Measurements from ENCODE around the gene GPATCH2.
"Not testable (repeated sequence)": the region's sequence is repeated elsewhere in the genome, so short reads cannot be mapped to it uniquely, and the experiment has no call there.

Gene GPATCH2

DNA sequence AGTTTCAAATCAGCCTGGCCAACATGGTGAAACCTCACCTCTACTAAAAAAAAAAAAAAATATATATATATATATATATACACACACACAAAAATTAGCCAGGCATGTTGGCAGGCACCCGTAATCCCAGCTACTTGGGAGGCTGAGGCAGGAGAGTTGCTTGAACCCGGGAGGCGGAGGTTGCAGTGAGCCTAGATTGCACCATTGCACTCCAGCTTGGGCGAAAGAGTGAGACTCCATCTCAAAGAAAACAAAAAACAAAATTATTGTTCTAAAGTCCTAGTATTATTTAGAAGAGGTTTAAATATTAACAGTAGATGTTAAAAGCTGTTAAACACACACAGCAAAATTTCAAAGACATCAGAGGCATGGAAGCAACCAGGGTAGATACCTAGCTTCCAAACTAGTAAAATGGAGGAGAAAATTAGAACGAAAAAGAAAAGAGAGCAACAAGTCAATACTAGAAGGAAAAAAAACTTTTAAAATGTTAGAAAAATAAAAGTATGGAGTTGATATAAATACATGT, 46.5 kb downstream of the GPATCH2 start:
- not testable (repeated sequence) for DNase-seq (ENCODE audit: low read depth in 3 of 3, low spot score in 1 of 3)

DNA sequence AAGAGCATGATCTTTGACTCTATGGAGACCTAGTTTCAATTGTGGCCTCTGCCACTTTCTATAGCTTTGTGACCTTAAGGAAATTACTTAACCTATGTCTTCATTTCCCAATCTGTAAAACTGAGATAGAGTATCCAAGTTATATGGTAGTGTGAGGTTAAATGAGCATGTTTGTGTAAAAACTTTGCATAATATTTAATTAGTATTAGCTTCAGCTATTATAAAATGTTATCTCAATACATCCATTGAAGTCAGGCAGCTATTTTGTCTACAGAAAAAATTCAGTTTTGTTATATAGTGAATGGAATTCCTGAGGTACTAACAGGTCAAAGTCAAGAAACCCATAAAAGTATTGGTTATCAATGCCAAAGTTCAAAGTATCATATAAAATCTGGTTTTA, 53.6 kb downstream of the GPATCH2 start:
- no peak for DNase-seq (ENCODE audit: low read depth in 3 of 3, low spot score in 1 of 3)

DNA sequence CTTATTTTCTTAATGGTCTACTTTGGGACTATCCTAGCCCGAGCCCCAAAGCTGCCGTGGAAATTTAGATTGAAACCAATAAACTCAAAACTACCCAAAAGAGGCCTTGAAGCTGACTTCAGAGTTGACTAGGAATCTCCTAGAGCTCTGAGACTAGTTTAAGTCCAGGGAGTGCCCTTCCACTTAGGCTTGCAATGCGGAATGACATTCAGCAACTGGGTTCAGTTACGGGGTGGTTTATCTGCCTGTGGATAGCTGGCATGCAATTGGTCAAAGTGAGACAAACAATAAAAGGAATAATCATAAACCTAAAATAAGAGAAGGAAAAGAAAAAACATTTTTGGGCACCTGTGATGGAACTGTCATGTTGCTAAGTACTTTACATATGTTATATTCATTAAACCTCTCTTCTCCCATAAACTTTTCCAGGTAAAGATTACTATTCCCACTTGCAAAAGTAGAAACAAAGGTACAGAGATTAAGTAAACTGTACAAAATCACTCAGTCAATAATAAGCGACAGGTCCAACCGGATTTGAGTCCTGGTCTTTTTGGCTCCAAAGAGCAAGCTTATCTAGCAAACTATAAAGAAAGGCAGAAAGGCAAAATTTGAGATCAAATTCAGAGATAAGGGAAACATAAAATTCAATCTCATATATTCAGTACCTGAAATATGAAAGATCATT, 56.5 kb downstream of the GPATCH2 start:
- DNase-seq (ENCODE audit: low read depth in 3 of 3, low spot score in 1 of 3), result no peak

- DNase-seq (ENCODE audit: low read depth in 3 of 3, low spot score in 1 of 3), result no peak
Measured at GRCh38 chr1:217569021-217569420, 61.9 kb downstream of the GPATCH2 start.

DNA sequence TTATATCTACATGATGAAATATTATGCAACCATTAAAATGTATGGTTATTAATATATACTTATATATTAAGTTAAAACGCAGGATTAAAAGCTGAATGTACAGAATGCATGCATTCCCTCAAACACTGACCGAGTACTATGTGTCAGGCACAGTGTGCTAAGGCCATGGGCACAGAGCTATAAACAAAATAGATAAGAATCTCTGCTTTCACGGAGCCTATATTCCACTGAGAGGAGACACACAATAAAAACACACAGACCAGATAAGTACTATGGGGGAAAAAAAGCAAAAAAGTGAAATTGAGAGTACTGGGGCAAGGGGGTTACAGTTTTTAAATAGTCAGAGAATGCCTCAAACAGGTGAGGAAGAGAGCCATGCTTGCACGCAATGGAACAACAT, 62.7 kb downstream of the GPATCH2 start:
- DNase-seq (ENCODE audit: low read depth in 3 of 3, low spot score in 1 of 3), result no peak

DNA sequence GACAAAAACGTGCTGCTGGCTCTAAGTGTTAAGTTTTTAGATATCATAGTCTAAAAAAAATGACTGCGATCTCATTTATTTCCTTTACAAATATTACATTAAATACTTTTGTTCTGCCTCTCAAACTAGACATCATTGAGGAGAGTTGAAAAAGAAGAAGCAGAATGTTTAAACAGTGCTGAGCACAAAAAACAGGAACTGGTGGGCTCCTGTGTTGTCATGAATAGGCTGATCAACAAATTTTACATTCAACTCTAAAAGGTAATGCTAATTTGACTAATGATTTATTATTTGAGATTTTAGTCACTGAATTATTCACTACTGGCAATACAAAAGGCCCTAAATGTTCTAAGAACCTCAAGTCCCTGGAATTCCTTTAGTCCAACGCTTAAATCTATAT, 66.1 kb downstream of the GPATCH2 start:
- DNase-seq (ENCODE audit: low read depth in 3 of 3, low spot score in 1 of 3), result no peak

- no peak for DNase-seq (ENCODE audit: low read depth in 3 of 3, low spot score in 1 of 3)
Measured at GRCh38 chr1:217564207-217564606, 66.7 kb downstream of the GPATCH2 start.

GRCh38 chr1:217563179-217563578, 67.7 kb downstream of the GPATCH2 start:
- DNase-seq (ENCODE audit: low read depth in 3 of 3, low spot score in 1 of 3), result no peak

DNA sequence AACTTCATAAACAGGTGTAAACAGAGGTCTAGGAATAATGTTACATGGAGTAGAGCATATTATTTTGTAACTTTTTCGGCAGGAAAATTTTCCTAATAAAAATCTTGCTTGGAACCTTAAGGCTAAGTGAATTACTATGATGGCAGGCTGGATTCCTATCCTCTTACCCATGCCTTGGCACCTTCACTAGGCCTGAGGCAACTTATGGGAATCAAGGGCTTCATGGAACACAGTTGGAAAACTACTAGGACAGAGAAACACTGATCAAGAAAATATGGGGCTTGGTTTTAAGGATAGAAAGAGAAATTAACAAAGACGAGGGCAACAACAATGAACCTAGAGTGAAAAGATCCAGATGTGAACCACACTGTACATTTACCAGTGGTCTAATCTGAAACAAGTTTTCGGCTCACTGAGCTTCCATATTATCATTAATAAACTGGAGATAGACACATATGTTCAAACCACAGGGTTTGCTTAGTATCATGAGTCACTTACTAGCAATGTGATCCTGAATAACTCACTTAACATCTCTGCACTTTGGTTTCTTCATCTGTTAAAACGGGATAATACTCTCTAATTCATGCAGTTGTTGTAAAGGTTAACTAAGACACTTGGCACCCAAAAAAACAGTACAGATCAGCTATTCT, 68.5 kb downstream of the GPATCH2 start:
- no peak for DNase-seq (ENCODE audit: low read depth in 3 of 3, low spot score in 1 of 3)

DNA sequence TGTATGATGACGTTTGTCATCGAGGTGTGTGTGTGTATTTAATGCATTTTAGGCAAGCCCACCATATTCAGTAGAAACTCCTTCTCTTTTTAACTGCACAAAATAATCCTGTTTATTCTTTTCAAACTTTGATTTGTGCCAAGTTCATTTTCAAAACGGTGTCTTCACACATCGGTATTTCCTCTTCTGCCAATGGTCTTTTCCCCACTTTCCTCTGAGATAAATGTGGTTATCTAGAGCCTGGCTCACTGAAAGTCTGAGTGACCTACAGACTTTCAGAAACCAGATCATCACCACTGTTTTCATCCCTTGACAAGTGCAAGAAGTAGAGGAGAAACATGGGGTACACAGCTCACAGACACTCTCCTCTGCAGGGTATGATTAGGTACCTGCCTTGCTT, 69.4 kb downstream of the GPATCH2 start:
- no peak for DNase-seq (ENCODE audit: low read depth in 3 of 3, low spot score in 1 of 3)

DNA sequence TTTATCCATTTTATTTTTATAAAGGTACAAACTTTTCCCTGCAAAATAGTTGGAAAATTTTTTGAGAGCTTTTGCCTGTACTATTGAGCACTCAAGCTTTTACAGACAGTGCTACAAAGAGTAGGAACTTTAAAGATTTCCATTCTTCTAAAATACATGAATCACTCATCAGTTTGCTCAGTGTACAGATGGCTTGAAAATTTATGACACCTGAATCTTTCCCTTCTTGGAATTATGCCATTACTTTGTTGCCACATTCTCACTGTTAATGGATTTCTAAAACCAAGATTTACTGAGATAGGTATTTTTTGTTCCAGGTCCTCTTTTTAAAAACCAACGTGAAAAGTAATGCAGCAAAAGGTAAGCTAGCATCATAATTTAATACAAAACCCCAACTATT, 76.0 kb downstream of the GPATCH2 start:
- no peak for DNase-seq (ENCODE audit: low read depth in 3 of 3, low spot score in 1 of 3)

- no peak for DNase-seq (ENCODE audit: low read depth in 3 of 3, low spot score in 1 of 3)
Measured at GRCh38 chr1:217553949-217554509, 76.9 kb downstream of the GPATCH2 start.

DNA sequence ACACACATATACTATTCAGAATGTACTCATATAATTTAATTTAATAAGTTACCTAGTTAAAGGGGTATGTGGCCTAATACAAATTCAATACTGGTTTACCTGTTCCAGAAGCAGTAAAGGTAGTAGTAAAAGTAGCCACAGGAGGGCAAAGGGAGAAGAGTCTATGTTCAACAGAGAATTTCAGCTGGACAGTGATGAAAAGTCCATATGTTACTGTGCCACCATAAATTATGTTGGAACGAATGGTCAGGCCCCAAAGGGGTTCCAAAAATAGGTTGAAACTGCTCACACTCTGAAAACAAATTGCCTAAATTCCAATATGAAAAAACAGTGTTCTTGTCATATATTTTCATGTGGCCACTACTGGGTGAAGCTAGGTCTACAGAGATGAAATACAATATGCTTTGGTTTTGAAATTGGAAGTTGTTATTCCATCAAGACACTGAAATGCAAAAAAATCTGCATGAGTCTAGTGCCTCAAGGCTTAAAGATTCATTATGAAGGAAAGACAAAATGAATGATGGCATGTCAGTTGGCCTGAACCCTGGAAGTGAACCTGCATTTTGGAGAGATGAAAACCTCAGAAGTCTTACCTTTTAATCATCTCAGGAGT, 78.4 kb downstream of the GPATCH2 start:
- no peak for DNase-seq (ENCODE audit: low read depth in 3 of 3, low spot score in 1 of 3)

DNA sequence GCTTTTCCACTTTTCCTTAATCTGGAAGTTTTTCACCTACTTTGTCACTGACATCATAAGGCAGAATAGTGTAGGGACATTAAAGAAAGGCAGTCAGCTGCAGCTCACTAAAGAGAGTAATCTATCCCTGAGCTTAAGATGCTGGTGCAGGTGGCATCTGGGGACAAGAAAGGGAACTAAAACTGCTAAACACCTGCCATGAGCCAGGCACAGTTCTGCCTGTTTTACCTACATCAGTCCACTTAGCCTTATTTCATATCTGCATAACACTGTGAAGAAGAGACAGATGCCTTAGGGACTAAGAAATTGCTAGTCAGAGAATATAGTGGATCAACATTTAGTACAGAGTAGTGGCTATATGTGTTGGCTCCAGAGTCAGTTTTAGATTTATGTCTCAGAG, 88.1 kb downstream of the GPATCH2 start:
- no peak for DNase-seq (ENCODE audit: low read depth in 3 of 3, low spot score in 1 of 3)

DNA sequence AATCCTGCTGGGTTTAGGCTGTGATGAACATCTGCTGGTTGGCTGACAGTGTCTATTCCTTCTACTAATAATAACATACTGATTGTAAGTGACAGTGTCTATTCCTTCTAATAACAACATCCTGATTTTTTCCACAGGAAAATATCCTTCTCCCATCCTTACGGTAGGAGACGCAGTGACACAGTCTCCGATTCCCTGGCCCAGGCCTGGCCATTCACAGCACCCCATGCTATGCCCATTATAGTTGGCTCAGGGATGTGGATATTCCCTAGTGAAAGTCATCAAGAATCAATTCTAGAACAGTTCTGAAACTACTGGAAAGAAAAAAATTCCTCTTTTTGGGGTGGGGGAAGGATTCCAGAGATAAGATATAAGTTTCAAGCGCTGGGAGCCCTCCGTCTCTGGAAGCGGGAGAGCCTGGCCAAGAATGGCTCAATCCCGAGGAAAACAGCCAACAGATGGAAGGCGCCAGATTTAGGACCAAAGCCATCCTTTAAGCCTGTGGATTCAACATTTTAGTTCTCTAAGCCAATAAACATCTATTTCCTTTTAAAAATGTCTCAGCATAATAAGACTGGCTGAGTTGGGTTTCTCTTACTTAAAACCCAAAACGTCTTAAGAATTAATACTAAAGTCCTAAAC, 88.6 kb downstream of the GPATCH2 start:
- DNase-seq (ENCODE audit: low read depth in 3 of 3, low spot score in 1 of 3), result no peak

DNA sequence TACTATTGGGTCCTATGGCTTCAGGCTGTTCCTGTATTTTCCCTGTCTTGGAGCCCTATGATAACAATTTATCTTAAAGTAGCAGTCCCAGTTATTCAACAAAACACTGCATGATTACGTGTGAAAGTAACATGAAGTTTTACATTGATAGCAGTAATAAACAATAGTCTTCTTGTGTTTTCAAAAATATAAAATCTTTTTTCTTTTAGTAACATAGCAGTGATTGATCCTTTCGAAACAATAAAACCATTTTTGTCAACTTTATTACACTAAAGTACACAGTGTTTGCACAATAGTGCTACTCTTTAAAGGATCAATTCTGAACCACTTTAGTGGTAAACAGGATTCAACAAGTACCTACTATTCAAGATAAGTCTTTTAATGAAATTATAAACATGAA, 90.6 kb downstream of the GPATCH2 start:
- DNase-seq (ENCODE audit: low read depth in 3 of 3, low spot score in 1 of 3), result no peak

GRCh38 chr1:217539510-217539909, 91.4 kb downstream of the GPATCH2 start:
- DNase-seq (ENCODE audit: low read depth in 3 of 3, low spot score in 1 of 3), result no peak

- DNase-seq (ENCODE audit: low read depth in 3 of 3, low spot score in 1 of 3), result no peak
Measured at GRCh38 chr1:217535601-217536377, 95.1 kb downstream of the GPATCH2 start.

DNA sequence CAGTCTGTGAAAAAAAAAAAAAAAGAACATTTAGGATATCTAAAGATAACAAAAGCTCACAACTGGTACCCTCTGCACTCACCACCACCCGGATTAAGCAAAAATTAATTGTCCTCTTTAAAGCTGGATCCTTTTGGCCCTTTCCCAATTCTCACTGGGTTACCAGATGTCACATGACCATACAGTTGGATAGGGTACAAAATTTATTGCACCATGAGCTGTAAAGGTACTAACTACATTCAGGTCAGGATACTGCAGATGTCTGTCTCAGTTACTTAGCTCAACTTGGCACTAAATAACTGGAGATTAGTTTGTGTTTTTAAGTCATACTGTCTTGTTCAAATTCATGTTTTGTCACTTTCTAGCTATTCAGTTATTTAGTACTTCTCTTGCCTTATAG, 96.3 kb downstream of the GPATCH2 start:
- no peak for DNase-seq (ENCODE audit: low read depth in 3 of 3, low spot score in 1 of 3)

DNA sequence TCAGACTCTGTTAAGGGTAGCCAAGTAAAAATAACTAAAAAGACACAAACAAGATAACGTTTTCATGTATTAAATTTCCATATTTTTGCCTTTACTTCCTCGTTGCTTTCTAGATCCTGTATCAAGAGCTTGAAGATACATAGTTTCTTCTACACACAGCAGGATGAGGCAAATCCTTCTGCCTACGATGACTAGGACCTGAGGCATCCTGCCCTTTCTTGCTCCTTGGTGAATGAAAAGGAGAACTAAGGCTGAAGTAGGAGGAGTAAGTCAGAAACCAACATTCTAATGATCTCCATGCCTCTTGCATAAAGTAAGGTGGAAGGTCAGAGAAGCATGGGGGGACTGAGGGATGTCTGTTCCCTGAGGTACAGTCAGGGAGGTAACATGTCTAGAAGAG, 102.6 kb downstream of the GPATCH2 start:
- no peak for DNase-seq (ENCODE audit: low read depth in 3 of 3, low spot score in 1 of 3)

- DNase-seq (ENCODE audit: low read depth in 3 of 3, low spot score in 1 of 3), result no peak
Measured at GRCh38 chr1:217527151-217527550, 103.7 kb downstream of the GPATCH2 start.

Data from stimulated activated CD4-positive, alpha-beta T cell treated with anti-CD3 and anti-CD28 coated beads, TNF-alpha, amount 100 ng/mL, for 1 hour (primary cell).